Posterior vena cava (tissue), 2 donors: ENCODE measurements around the gene PGBD5. TPM values are rescaled to one million over a fixed set of nuclear protein-coding genes. Genes with fewer than 3 reads are reported as not detected.

Experiments used
- DNase-seq: peaks from one replicate; pipeline ENCODE4 v3.0.0-alpha.2; 2020; ENCODE audit warnings: low spot score
- intact Hi-C, 2 donors: fragments of 100-400 bp; cut with DNase I; formaldehyde crosslinking; loops; one replicate each; pipeline versions ENCODE4 v1.14.1 to v1.14.2; 2022 to 2023
- total RNA-seq, 2 donors: library from RNA; stranded (reverse); fragmentation: NEBNext Ultra II Directional; extraction: Animal tissue kit (Norgen Biotek cat#: 25700); gene quantifications; one replicate each; pipeline ENCODE4 v1.2.1, GENCODE V29; 2021
- donor health status: DM: yes; HTN: yes; CAD: no.
- donor health status: DM: yes; HTN: yes; CAD: no.

PGBD5 gene
- total RNA-seq, 2 donors from 2014 or later, result 0.43 to 0.56 TPM

GRCh38 chr1:230356869-230357794, 69.0 kb downstream of the PGBD5 start:
- intact Hi-C loops, result no loop called here
- no peak for DNase-seq

- no peak for DNase-seq
- intact Hi-C loops, result no loop called here
Observed at GRCh38 chr1:230356190-230356589, 69.9 kb downstream of the PGBD5 start.

- intact Hi-C loops, result no loop called here
Observed at GRCh38 chr1:230355594-230355993, 70.5 kb downstream of the PGBD5 start.

GRCh38 chr1:230355128-230355527, 71.0 kb downstream of the PGBD5 start:
- intact Hi-C loops, result no loop called here

More at GRCh38 chr1:230355594-230355993, 70.5 kb downstream of the PGBD5 start:
- no peak for DNase-seq

GRCh38 chr1:230354005-230354404, 72.1 kb downstream of the PGBD5 start:
- no peak for DNase-seq
- intact Hi-C loops, result no loop called here

More at GRCh38 chr1:230355128-230355527, 71.0 kb downstream of the PGBD5 start:
- no peak for DNase-seq

- DNase-seq, result no peak
- intact Hi-C loops, result no loop called here
Observed at GRCh38 chr1:230352537-230352936, 73.6 kb downstream of the PGBD5 start.

- intact Hi-C loops, result no loop called here
- no peak for DNase-seq
Observed at GRCh38 chr1:230351983-230352382, 74.1 kb downstream of the PGBD5 start.

GRCh38 chr1:230351514-230351913, 74.6 kb downstream of the PGBD5 start:
- intact Hi-C loops, result no loop called here
- DNase-seq, result no peak

- DNase-seq, result no peak
- intact Hi-C loops, result no loop called here
Observed at GRCh38 chr1:230350208-230350921, 75.8 kb downstream of the PGBD5 start.

GRCh38 chr1:230349020-230349393, 77.1 kb downstream of the PGBD5 start:
- no peak for DNase-seq
- intact Hi-C loops, result loop anchor here in 1 of 2 donors (5.0 kb wide), 1 partner anchor 127 kb away; no protein-coding TSS in a partner anchor

- DNase-seq, result no peak
- intact Hi-C loops, result loop anchor here in 1 of 2 donors (5.0 kb wide), 1 partner anchor 126 kb away; no protein-coding TSS in a partner anchor
Observed at GRCh38 chr1:230348386-230349019, 77.6 kb downstream of the PGBD5 start.

- no peak for DNase-seq
- intact Hi-C loops, result loop anchor here in 1 of 2 donors (5.0 kb wide), 1 partner anchor 126 kb away; no protein-coding TSS in a partner anchor
Observed at GRCh38 chr1:230347896-230348295, 78.2 kb downstream of the PGBD5 start.

GRCh38 chr1:230345139-230345885, 80.8 kb downstream of the PGBD5 start:
- DNase-seq, result no peak
- intact Hi-C loops, result loop anchor here in 1 of 2 donors (5.0 kb wide), 1 partner anchor 123 kb away; no protein-coding TSS in a partner anchor

- no peak for DNase-seq
- intact Hi-C loops, result no loop called here
Observed at GRCh38 chr1:230342699-230343098, 83.4 kb downstream of the PGBD5 start.

- intact Hi-C loops, result no loop called here
- DNase-seq, result no peak
Observed at GRCh38 chr1:230342019-230342418, 84.1 kb downstream of the PGBD5 start.

- intact Hi-C loops, result no loop called here
- DNase-seq, result no peak
Observed at GRCh38 chr1:230341162-230341546, 85.0 kb downstream of the PGBD5 start.

- no peak for DNase-seq
- intact Hi-C loops, result no loop called here
Observed at GRCh38 chr1:230340526-230341161, 85.5 kb downstream of the PGBD5 start.

- DNase-seq, result no peak
- intact Hi-C loops, result no loop called here
Observed at GRCh38 chr1:230339033-230339432, 87.1 kb downstream of the PGBD5 start.

- DNase-seq, result peak; percentile 71
- intact Hi-C loops, result no loop called here
Observed at GRCh38 chr1:230337266-230337665, 88.9 kb downstream of the PGBD5 start.
